Stomach (tissue), 4 donors: Measurements from ENCODE around the gene SPP1.

ENCODE experiments used
- EP300 ChIP-seq: sonication (generic); formaldehyde crosslinking; IDR thresholded peaks from one replicate; pipeline ENCODE4 v1.6.1; 2017; ENCODE audit warnings: antibody characterized with exemption
- POLR2A ChIP-seq, 4 donors: fragments of 450-650 bp; IDR thresholded peaks; one replicate each; pipeline ENCODE4 v1.6.1; 2016; ENCODE audit warnings: antibody characterized with exemption in 4 of 4, control low read depth in 2 of 4, mild to moderate bottlenecking in 1 of 4, moderate library complexity in 1 of 4
- TF ChIP-seq, protein P1 (sequence below), 7 experiments: fragments of 450-650 bp in 4 of 7; fragments of 200-600 bp in 3 of 7; sonication (generic) in 3 of 7; IDR thresholded peaks; one replicate each; pipeline ENCODE4 v1.5.1; 2016 to 2019; ENCODE audit warnings: antibody characterized with exemption in 7 of 7, control low read depth in 2 of 7, mild to moderate bottlenecking in 1 of 7

DNA sequence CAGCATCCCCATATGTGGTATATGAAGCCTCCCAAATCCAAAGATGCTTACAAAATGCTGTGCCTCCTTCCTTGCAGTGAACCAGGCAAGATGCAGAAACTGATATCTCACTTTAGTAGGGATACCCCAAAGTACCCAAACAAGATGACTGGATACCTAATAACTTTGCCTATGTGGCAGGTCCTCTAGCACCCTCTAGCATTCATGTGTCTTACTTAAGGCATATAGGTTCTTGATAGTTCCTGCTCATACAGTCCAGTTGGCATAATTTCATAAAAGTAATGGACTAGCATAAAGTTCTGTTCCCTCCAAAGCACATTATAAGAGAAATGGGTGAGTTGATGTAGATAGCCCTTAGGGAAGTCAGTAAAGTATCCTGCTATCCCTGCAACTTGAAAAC lies 36.8 kb upstream of the SPP1 start:
- TF ChIP-seq, protein P1, sequence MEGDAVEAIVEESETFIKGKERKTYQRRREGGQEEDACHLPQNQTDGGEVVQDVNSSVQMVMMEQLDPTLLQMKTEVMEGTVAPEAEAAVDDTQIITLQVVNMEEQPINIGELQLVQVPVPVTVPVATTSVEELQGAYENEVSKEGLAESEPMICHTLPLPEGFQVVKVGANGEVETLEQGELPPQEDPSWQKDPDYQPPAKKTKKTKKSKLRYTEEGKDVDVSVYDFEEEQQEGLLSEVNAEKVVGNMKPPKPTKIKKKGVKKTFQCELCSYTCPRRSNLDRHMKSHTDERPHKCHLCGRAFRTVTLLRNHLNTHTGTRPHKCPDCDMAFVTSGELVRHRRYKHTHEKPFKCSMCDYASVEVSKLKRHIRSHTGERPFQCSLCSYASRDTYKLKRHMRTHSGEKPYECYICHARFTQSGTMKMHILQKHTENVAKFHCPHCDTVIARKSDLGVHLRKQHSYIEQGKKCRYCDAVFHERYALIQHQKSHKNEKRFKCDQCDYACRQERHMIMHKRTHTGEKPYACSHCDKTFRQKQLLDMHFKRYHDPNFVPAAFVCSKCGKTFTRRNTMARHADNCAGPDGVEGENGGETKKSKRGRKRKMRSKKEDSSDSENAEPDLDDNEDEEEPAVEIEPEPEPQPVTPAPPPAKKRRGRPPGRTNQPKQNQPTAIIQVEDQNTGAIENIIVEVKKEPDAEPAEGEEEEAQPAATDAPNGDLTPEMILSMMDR (IDR thresholded peaks at IDR 0.05) = no peak
- TF ChIP-seq POLR2A (IDR thresholded peaks at IDR 0.05) (no peak), EP300 (no peak)
